ENCODE results near the gene BBLN.

GRCh38 chr9:128169925-128170324, 9.9 kb downstream of the BBLN start:
- TF ChIP-seq, protein P1, sequence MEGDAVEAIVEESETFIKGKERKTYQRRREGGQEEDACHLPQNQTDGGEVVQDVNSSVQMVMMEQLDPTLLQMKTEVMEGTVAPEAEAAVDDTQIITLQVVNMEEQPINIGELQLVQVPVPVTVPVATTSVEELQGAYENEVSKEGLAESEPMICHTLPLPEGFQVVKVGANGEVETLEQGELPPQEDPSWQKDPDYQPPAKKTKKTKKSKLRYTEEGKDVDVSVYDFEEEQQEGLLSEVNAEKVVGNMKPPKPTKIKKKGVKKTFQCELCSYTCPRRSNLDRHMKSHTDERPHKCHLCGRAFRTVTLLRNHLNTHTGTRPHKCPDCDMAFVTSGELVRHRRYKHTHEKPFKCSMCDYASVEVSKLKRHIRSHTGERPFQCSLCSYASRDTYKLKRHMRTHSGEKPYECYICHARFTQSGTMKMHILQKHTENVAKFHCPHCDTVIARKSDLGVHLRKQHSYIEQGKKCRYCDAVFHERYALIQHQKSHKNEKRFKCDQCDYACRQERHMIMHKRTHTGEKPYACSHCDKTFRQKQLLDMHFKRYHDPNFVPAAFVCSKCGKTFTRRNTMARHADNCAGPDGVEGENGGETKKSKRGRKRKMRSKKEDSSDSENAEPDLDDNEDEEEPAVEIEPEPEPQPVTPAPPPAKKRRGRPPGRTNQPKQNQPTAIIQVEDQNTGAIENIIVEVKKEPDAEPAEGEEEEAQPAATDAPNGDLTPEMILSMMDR (IDR thresholded peaks at IDR 0.05) = no peak
- no peak for TF ChIP-seq POLR2A (IDR thresholded peaks at IDR 0.05)
